ENCODE measurements around the gene DAP. TPM values are rescaled to one million over a fixed set of nuclear protein-coding genes. Genes with fewer than 3 reads are reported as not detected.
A peak's percentile ranks its signal among the peaks of the same experiment; 100 is the strongest.

Gene DAP
- total RNA-seq, 4 donors from 2014 or later = 66.1 to 130 (median 106) TPM

- Histone ChIP-seq H3K36me3 (no peaks in the 10 kb centered on the region), H3K27ac (peak overlapping the region; percentile 95 to 100 (median 99)), H3K4me3 (replicated peaks in 1 of 3) (peak overlapping the region in 2 of 3 donors; percentile 50 to 58), H3K27me3 (no peaks in the 10 kb centered on the region), H3K9me3 (no peaks in the 10 kb centered on the region), H3K4me1 (peaks cover 36 to 38% of the 10 kb centered on the region in 2 donors)
- intact Hi-C loops (cut with DNase I) = no loop called here
- 0% methylated on average over 1 to 6 of the region's 42 CpGs for WGBS, 2 donors
- DNase-seq = no peak
- TF ChIP-seq CTCF (IDR thresholded peaks at IDR 0.05) (no peak), POLR2A (IDR thresholded peaks at IDR 0.05) (peak in 1 of 2 donors; percentile 79)
These were observed 181 bp downstream of the DAP start for GRCh38 chr5:10760921-10761184.

GRCh38 chr5:10760096-10760920, 726 bp downstream of the DAP start:
- intact Hi-C loops (cut with DNase I) = no loop called here
- peak overlapping the region in 2 of 3 donors; percentile 50 to 58 for H3K4me3 ChIP-seq (replicated peaks in 1 of 3)
- DNase-seq = peak; percentile 72 to 75
- no peaks in the 10 kb centered on the region for H3K36me3 ChIP-seq
- no peaks in the 10 kb centered on the region for H3K9me3 ChIP-seq
- 4% methylated on average over 35 to 40 of the region's 43 CpGs for WGBS, 2 donors
- H3K27ac ChIP-seq = peak overlapping the region; percentile 95 to 100 (median 99)
- H3K27me3 ChIP-seq = no peaks in the 10 kb centered on the region
- peaks cover 36 to 38% of the 10 kb centered on the region in 2 donors for H3K4me1 ChIP-seq
- TF ChIP-seq POLR2A (IDR thresholded peaks at IDR 0.05) (peak in 1 of 2 donors; percentile 79), CTCF (IDR thresholded peaks at IDR 0.05) (no peak)

GRCh38 chr5:10759111-10759510, 1.9 kb downstream of the DAP start:
- Histone ChIP-seq H3K4me3 (replicated peaks in 1 of 3) (no peak overlapping the region), H3K27ac (peak overlapping the region in 1 of 3 donors; percentile 37), H3K36me3 (no peaks in the 10 kb centered on the region), H3K27me3 (no peaks in the 10 kb centered on the region), H3K9me3 (no peaks in the 10 kb centered on the region), H3K4me1 (peaks cover 37 to 38% of the 10 kb centered on the region in 2 donors)
- no peak for TF ChIP-seq POLR2A (IDR thresholded peaks at IDR 0.05)
- no peak for TF ChIP-seq CTCF (IDR thresholded peaks at IDR 0.05)
- WGBS, 2 donors = 96 to 97% methylated on average over 6 of the region's 6 CpGs
- DNase-seq = no peak
- intact Hi-C loops (cut with DNase I) = no loop called here

GRCh38 chr5:10757922-10758555, 3.0 kb downstream of the DAP start:
- no peak overlapping the region for H3K4me3 ChIP-seq (replicated peaks in 1 of 3)
- 93% methylated on average over 7 of the region's 7 CpGs for WGBS, 2 donors
- no peak for TF ChIP-seq CTCF (IDR thresholded peaks at IDR 0.05)
- TF ChIP-seq POLR2A (IDR thresholded peaks at IDR 0.05) = no peak
- no peaks in the 10 kb centered on the region for H3K9me3 ChIP-seq
- intact Hi-C loops (cut with DNase I) = no loop called here
- no peaks in the 10 kb centered on the region for H3K36me3 ChIP-seq
- peaks cover 36 to 40% of the 10 kb centered on the region in 2 donors for H3K4me1 ChIP-seq
- no peak for DNase-seq
- no peaks in the 10 kb centered on the region for H3K27me3 ChIP-seq
- H3K27ac ChIP-seq = peak overlapping the region in 1 of 3 donors; percentile 19

GRCh38 chr5:10757043-10757442, 4.0 kb downstream of the DAP start:
- WGBS, 2 donors = 80 to 90% methylated on average over 9 of the region's 9 CpGs
- TF ChIP-seq CTCF (IDR thresholded peaks at IDR 0.05) (no peak), POLR2A (IDR thresholded peaks at IDR 0.05) (no peak)
- Histone ChIP-seq H3K9me3 (no peaks in the 10 kb centered on the region), H3K27me3 (no peaks in the 10 kb centered on the region), H3K27ac (no peak overlapping the region), H3K4me3 (replicated peaks in 1 of 3) (no peak overlapping the region), H3K4me1 (peaks cover 28 to 32% of the 10 kb centered on the region in 2 donors), H3K36me3 (no peaks in the 10 kb centered on the region)
- intact Hi-C loops (cut with DNase I) = no loop called here
- no peak for DNase-seq

Data from thyroid gland (tissue), 4 donors.